Activated naive CD4-positive, alpha-beta T cell (primary cell): ENCODE measurements around the gene KDM4B.
"Not testable (repeated sequence)": the region's sequence is repeated elsewhere in the genome, so short reads cannot be mapped to it uniquely, and the experiment has no call there.

Experiments used
- DNase-seq, 4 experiments: peaks; one replicate each; lab custom pipeline; 2025; lab: John Stamatoyannopoulos, UW

The KDM4B gene

GRCh38 chr19:5150902-5151741 lies 182.2 kb downstream of the KDM4B start:
- no peak for DNase-seq

- DNase-seq, result no peak
Measured at GRCh38 chr19:5152013-5152763, 183.3 kb downstream of the KDM4B start.

GRCh38 chr19:5152767-5153532 lies 184.0 kb downstream of the KDM4B start:
- no peak for DNase-seq

- DNase-seq, result no peak
Measured at GRCh38 chr19:5153601-5154128, 184.8 kb downstream of the KDM4B start.

- peak in 2 of 4 experiments; percentile 23 to 48 for DNase-seq
Measured at GRCh38 chr19:5154129-5154798, 185.4 kb downstream of the KDM4B start.

GRCh38 chr19:5154799-5155426 lies 186.0 kb downstream of the KDM4B start:
- no peak for DNase-seq

GRCh38 chr19:5155586-5156210 lies 186.8 kb downstream of the KDM4B start:
- no peak for DNase-seq

- DNase-seq, result no peak
Measured at GRCh38 chr19:5156231-5156986, 187.5 kb downstream of the KDM4B start.

- DNase-seq, result no peak
Measured at GRCh38 chr19:5157186-5157585, 188.3 kb downstream of the KDM4B start.

- DNase-seq, result not testable (repeated sequence)
Measured at GRCh38 chr19:5158549-5159134, 189.7 kb downstream of the KDM4B start.

- DNase-seq, result not testable (repeated sequence)
Measured at GRCh38 chr19:5160158-5160795, 191.4 kb downstream of the KDM4B start.

GRCh38 chr19:5164845-5165696 lies 196.2 kb downstream of the KDM4B start:
- not testable (repeated sequence) for DNase-seq

GRCh38 chr19:5165697-5166019 lies 196.7 kb downstream of the KDM4B start:
- no peak for DNase-seq

- DNase-seq, result no peak
Measured at GRCh38 chr19:5166262-5166661, 197.3 kb downstream of the KDM4B start.

- peak; percentile 13 to 43 (median 22) for DNase-seq
Measured at GRCh38 chr19:5170329-5170745, 201.4 kb downstream of the KDM4B start.

GRCh38 chr19:5171711-5172110 lies 202.8 kb downstream of the KDM4B start:
- DNase-seq, result no peak

GRCh38 chr19:5172859-5173630 lies 204.1 kb downstream of the KDM4B start:
- DNase-seq, result no peak
